ENCODE data around the gene ADIRF. TPM values are rescaled to one million over a fixed set of nuclear protein-coding genes. Genes with fewer than 3 reads are reported as not detected.

ADIRF gene
- not detected for total RNA-seq

DNA sequence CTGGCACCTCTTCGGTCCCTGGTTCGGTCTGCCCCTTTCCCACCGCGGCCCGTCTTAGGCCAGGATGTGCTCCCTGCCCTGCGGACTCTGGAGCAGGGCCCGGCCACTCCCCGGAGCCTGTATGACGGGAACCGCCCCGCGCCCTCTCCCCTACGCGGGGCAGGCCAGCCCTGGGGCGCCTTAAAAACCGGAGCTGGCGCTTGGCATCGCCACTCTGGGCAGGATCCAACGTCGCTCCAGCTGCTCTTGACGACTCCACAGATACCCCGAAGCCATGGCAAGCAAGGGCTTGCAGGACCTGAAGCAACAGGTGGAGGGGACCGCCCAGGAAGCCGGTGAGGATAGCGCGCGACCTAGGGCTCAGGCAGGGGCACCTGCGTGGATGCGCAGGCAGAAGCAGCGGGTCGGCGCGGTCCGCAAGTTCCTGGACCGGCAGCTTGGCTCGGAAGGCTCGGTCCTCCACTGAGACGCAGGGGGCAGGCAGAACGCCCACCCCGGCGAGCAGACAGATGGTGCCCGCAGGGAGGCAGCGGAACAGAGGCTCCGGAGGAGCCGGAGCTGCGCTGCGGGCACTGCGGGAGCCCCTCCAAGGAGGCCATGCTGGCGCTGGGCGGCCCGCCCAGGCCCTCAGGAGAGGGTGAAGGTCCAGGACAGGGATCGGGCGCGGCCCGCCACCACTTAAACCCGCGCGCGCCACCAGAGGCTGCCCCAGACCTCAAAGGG, at the start of gene ADIRF:
Gene ADIRF, plus strand, starts transcription at position 212 of the 723 bp plus-strand sequence. Its CDS starts 63 bp downstream, at position 275.

DNA sequence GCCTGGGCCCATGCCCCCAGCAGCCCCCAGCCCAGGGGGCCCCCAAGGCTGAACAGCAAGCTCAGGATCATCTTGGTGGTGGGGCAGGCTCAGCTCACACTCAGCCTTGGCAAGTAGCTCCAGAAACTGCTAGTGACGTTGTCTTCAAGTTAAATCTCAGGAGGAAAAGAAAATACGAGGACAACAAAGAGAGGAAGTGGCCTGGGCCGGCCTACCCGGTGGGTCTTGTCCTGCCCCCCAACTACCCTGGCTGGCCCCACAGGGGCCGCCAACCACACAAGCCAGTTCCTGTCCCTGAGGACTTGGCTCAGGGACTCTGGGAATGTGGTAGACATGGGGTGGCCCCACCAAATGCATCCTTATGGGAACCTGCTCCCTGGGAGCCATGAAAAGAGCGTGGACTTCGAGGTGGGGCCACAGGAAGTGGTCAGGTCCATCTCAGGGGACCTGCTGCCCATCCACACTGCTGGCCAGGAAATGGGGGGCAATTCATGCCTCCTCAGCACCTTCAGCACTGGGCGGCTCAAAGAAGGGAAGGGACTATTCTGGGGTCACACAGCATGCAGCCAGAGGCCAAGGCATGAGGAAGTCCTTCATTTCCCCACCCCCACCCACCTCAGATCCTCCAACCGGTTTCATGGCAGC, 10.7 kb upstream of the ADIRF start, which contains the start of gene MMRN2:
Gene MMRN2, minus strand, starts transcription at position 145 of the 645 bp plus-strand sequence. Its CDS starts 74 bp downstream, at position 71.

DNA sequence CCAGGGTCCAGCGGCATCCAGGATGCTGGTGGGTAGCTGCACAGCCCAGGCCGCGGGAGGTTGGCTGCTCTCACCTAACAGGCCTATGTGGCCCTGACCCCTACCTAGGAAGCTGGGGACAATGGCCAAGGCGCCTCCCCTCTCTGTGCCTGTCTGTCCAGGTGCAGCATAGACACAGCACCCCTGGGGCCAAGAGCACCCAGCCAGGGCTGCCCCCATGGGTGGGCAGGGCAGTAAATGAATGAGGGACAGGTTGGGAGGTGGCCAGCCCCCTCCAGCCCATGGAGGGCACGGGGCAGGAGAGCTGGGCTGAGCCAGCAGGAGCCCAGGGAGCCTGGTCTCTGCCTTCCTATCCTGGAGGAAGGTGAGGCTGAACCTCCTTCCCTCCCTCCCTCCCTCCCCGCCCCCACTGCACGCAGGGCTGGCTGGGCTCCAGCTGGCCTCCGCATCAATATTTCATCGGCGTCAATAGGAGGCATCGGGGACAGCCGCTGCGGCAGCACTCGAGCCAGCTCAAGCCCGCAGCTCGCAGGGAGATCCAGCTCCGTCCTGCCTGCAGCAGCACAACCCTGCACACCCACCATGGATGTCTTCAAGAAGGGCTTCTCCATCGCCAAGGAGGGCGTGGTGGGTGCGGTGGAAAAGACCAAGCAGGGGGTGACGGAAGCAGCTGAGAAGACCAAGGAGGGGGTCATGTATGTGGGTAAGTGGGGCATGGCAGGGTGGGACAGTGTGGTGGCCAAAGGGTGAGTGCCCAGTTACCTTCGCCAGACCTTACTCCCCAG, 10.0 kb upstream of the ADIRF start, which contains the start of gene SNCG:
Gene SNCG, plus strand, starts transcription at position 484 of the 785 bp plus-strand sequence. Its CDS starts 99 bp downstream, at position 583.

DNA sequence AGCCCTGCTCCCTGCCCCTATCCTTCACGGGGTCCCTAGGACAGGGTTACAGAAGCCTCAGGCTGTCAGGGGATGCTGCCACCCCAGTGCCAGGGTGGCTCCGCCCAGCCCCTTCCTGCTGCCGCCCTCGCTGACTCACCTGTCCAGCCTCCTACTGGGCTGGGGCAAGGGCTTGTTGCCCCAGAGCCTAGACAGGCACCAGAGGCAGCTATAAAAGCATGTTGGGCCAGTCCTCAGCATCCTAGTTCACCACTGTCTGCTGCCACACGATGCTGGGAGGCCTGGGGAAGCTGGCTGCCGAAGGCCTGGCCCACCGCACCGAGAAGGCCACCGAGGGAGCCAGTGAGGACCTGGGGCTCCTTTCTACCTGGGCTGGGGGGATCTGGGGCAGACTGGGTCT, 51.8 kb downstream of the ADIRF start, which contains the start of gene FAM25A:
Gene FAM25A, plus strand, starts transcription at position 239 of the 400 bp plus-strand sequence. Its CDS starts 31 bp downstream, at position 270.

Small RNAs within 50 kb of the gene (small RNA-seq; reads per million reads assigned to genes)
- gene BMS1P3 (0 reads per million in 2 donors), gene FAM25A (0 reads per million in 2 donors)

Other genes starting within 250 kb of the ADIRF start
- gene BMPR1A, start 211.9 kb upstream of the ADIRF start, total RNA-seq: 10 to 100 TPM; 38.5 to 47.0 TPM
- under 1 TPM; 0.69 to 1.00 TPM for gene MMRN2, start 10.9 kb upstream of the ADIRF start, total RNA-seq
- not detected for gene SNCG, start 9.9 kb upstream of the ADIRF start, total RNA-seq
- gene FAM25A, start 51.8 kb downstream of the ADIRF start, total RNA-seq: not detected
- 100 to 1,000 TPM; 114 to 200 TPM for gene GLUD1, start 126.4 kb downstream of the ADIRF start, total RNA-seq
- 10 to 100 TPM; 37.6 to 38.2 TPM for gene SHLD2, start 126.7 kb downstream of the ADIRF start, total RNA-seq